Measurements from ENCODE around the gene KANSL1. TPM values are rescaled to one million over a fixed set of nuclear protein-coding genes. Genes with fewer than 3 reads are reported as not detected.

KANSL1 gene
- polyA plus RNA-seq, 1 of the 3 experiments (the other 2 are of a cell fraction), result 10.0 TPM

DNA sequence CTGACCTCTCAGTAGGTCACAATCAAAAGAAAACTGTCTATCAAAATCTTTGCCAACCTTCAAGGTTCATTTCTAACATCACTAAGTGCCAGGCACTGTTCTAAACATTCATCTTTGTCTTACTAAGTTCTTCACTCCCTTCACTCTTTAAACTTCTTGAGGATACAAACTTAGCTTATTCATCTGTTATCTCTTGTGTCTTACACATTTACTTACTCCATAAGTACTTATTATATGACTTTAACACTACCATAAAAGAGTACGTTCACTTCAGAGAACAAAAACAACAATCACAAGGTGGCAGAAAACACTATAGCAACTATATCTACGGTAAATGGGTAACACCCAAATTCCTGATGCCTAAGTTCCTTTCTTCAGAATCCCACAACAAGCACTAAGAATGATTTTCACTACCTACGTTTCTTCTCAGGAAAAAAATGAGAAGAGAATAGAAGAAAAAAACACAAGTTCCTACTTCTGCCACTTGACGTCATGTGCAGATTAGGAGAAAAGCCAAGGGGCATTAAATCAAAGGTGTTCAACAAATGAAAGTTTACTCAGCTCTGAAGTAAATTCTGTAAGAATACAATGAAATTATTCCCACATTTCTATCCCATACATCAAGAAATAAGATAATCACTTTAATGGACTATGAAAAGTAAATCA is 29.2 kb downstream of the KANSL1 start:
- Histone ChIP-seq H3K4me3 (ENCODE audit: low read depth in 2 of 2, low read length in 1 of 2) (no peak overlapping the region), H3F3A (replicated peaks; ENCODE audit: insufficient read depth) (peaks cover 20% of the 10 kb centered on the region), H3K4me2 (no peak overlapping the region), H3K9me3 (no peaks in the 10 kb centered on the region), H3K9me2 (no peaks in the 10 kb centered on the region), H3K4me1 (ENCODE audit: control insufficient read depth in 1 of 2, insufficient read depth in 2 of 2, low read depth in 1 of 2, low read length in 1 of 2) (peaks cover 5 to 21% of the 10 kb centered on the region in 2 experiments; a peak in 3 of 4 replicates), H2AFZ (ENCODE audit: low read depth) (no peak overlapping the region), H3K9ac (no peak overlapping the region), H3K36me3 (replicated peaks in 1 of 2; ENCODE audit: control insufficient read depth in 1 of 2, insufficient read depth in 2 of 2, low read length in 1 of 2) (peaks cover 13 to 42% of the 10 kb centered on the region in 2 experiments), H4K20me1 (ENCODE audit: insufficient read depth) (peaks cover 100% of the 10 kb centered on the region), H3K79me2 (ENCODE audit: insufficient read depth) (peaks cover 100% of the 10 kb centered on the region), H3K27me3 (ENCODE audit: insufficient read depth) (no peaks in the 10 kb centered on the region), H3K27ac (ENCODE audit: low read depth in 2 of 2, low read length in 1 of 2) (no peak overlapping the region)
- DNase-seq, result no peak
- ChIA-PET POLR2A (no interaction called here), CTCF (interaction anchor here (0.8 to 2.1 kb wide), 8 partner anchors 12 to 162 kb away, joined by 3 to 10 read pairs (median 4); partner anchors contain the start of gene KANSL1)
- WGBS (ENCODE audit: low lambda C conversion rate), result 97% methylated on average over 4 of the region's 4 CpGs
- TF ChIP-seq SIN3A (IDR thresholded peaks at IDR 0.05; ENCODE audit: borderline replicate concordance, low read depth, low read length), result no peak
- no peak for TF ChIP-seq ELF1 (IDR thresholded peaks at IDR 0.05)
- TF ChIP-seq, protein P1, sequence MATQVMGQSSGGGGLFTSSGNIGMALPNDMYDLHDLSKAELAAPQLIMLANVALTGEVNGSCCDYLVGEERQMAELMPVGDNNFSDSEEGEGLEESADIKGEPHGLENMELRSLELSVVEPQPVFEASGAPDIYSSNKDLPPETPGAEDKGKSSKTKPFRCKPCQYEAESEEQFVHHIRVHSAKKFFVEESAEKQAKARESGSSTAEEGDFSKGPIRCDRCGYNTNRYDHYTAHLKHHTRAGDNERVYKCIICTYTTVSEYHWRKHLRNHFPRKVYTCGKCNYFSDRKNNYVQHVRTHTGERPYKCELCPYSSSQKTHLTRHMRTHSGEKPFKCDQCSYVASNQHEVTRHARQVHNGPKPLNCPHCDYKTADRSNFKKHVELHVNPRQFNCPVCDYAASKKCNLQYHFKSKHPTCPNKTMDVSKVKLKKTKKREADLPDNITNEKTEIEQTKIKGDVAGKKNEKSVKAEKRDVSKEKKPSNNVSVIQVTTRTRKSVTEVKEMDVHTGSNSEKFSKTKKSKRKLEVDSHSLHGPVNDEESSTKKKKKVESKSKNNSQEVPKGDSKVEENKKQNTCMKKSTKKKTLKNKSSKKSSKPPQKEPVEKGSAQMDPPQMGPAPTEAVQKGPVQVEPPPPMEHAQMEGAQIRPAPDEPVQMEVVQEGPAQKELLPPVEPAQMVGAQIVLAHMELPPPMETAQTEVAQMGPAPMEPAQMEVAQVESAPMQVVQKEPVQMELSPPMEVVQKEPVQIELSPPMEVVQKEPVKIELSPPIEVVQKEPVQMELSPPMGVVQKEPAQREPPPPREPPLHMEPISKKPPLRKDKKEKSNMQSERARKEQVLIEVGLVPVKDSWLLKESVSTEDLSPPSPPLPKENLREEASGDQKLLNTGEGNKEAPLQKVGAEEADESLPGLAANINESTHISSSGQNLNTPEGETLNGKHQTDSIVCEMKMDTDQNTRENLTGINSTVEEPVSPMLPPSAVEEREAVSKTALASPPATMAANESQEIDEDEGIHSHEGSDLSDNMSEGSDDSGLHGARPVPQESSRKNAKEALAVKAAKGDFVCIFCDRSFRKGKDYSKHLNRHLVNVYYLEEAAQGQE (IDR thresholded peaks at IDR 0.05; ENCODE audit: low read depth, low read length), result no peak
- no peak for TF ChIP-seq RXRA (IDR thresholded peaks at IDR 0.05; ENCODE audit: borderline replicate concordance, low read depth)
- TF ChIP-seq FOXJ3 (CRISPR knock-in tag; IDR thresholded peaks at IDR 0.05), result no peak
- TF ChIP-seq, protein P2, sequence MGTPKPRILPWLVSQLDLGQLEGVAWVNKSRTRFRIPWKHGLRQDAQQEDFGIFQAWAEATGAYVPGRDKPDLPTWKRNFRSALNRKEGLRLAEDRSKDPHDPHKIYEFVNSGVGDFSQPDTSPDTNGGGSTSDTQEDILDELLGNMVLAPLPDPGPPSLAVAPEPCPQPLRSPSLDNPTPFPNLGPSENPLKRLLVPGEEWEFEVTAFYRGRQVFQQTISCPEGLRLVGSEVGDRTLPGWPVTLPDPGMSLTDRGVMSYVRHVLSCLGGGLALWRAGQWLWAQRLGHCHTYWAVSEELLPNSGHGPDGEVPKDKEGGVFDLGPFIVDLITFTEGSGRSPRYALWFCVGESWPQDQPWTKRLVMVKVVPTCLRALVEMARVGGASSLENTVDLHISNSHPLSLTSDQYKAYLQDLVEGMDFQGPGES (IDR thresholded peaks at IDR 0.05; ENCODE audit: low read depth, low read length), result no peak
- TF ChIP-seq, protein P3, sequence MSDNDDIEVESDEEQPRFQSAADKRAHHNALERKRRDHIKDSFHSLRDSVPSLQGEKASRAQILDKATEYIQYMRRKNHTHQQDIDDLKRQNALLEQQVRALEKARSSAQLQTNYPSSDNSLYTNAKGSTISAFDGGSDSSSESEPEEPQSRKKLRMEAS (IDR thresholded peaks at IDR 0.05; ENCODE audit: low read depth), result no peak
- TF ChIP-seq NRF1 (IDR thresholded peaks at IDR 0.05; ENCODE audit: low read depth, low read length), result no peak
- no peak for TF ChIP-seq EZH2phosphoT487 (IDR thresholded peaks at IDR 0.05; ENCODE audit: borderline replicate concordance, low read depth)

DNA sequence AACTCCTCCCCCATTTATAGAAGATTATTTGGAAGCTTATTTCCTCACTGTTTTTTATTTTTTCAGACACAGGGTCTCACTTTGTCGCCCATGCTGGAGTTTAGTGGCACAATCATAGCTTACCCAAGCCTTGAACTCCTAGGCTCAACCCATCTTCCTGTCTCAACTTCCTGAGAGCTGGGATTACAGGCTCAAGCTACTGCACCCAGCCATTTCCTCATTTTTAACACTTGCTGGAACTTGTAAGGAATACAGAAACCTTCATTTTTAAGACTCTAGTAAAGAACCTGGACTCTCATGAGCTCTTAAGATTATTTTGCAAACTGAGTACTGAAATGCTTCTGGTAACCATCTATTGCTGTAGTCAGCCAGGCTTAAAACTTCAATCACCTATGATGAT is 29.9 kb downstream of the KANSL1 start:
- no peaks in the 10 kb centered on the region for H3K27me3 ChIP-seq (ENCODE audit: insufficient read depth)
- WGBS (ENCODE audit: low lambda C conversion rate), result 91% methylated on average over 1 of the region's 1 CpG
- peaks cover 20% of the 10 kb centered on the region for H3F3A ChIP-seq (replicated peaks; ENCODE audit: insufficient read depth)
- H3K9ac ChIP-seq, result no peak overlapping the region
- H3K36me3 ChIP-seq (replicated peaks in 1 of 2; ENCODE audit: control insufficient read depth in 1 of 2, insufficient read depth in 2 of 2, low read length in 1 of 2), result peaks cover 6 to 35% of the 10 kb centered on the region in 2 experiments
- H3K4me2 ChIP-seq, result no peak overlapping the region
- H3K9me2 ChIP-seq, result no peaks in the 10 kb centered on the region
- no peak overlapping the region for H3K27ac ChIP-seq (ENCODE audit: low read depth in 2 of 2, low read length in 1 of 2)
- H2AFZ ChIP-seq (ENCODE audit: low read depth), result no peak overlapping the region
- no peaks in the 10 kb centered on the region for H3K9me3 ChIP-seq
- H4K20me1 ChIP-seq (ENCODE audit: insufficient read depth), result peaks cover 100% of the 10 kb centered on the region
- peaks cover 100% of the 10 kb centered on the region for H3K79me2 ChIP-seq (ENCODE audit: insufficient read depth)
- POLR2A ChIA-PET, result interaction anchor here (0.8 kb wide), 1 partner anchor 164 kb away, joined by 3 read pairs; the partner anchor contains the start of gene STH
- TF ChIP-seq CHD2 (IDR thresholded peaks at IDR 0.05; ENCODE audit: low read length, partially characterized antibody) (no peak), TEAD4 (IDR thresholded peaks at IDR 0.05; ENCODE audit: borderline replicate concordance, insufficient read depth) (no peak), ELF1 (IDR thresholded peaks at IDR 0.05) (no peak), TCF12 (IDR thresholded peaks at IDR 0.05) (no peak), FOXM1 (IDR thresholded peaks at IDR 0.05; ENCODE audit: low read depth) (no peak), FOXJ3 (CRISPR knock-in tag; IDR thresholded peaks at IDR 0.05) (no peak), RFX5 (IDR thresholded peaks at IDR 0.05; ENCODE audit: low read length) (no peak)
- TF ChIP-seq, protein P4, sequence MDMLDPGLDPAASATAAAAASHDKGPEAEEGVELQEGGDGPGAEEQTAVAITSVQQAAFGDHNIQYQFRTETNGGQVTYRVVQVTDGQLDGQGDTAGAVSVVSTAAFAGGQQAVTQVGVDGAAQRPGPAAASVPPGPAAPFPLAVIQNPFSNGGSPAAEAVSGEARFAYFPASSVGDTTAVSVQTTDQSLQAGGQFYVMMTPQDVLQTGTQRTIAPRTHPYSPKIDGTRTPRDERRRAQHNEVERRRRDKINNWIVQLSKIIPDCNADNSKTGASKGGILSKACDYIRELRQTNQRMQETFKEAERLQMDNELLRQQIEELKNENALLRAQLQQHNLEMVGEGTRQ (IDR thresholded peaks at IDR 0.05; ENCODE audit: borderline replicate concordance, low read depth, low read length), result no peak
- TF ChIP-seq, protein P5, sequence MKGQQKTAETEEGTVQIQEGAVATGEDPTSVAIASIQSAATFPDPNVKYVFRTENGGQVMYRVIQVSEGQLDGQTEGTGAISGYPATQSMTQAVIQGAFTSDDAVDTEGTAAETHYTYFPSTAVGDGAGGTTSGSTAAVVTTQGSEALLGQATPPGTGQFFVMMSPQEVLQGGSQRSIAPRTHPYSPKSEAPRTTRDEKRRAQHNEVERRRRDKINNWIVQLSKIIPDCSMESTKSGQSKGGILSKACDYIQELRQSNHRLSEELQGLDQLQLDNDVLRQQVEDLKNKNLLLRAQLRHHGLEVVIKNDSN (IDR thresholded peaks at IDR 0.05; ENCODE audit: borderline replicate concordance, low read depth), result no peak
- CTCF ChIA-PET, result interaction anchor here (1.0 to 2.1 kb wide), 7 partner anchors 11 to 125 kb away, joined by 3 to 10 read pairs (median 4); no protein-coding TSS in a partner anchor
- no peak for DNase-seq
- H3K4me1 ChIP-seq (ENCODE audit: control insufficient read depth in 1 of 2, insufficient read depth in 2 of 2, low read depth in 1 of 2, low read length in 1 of 2), result peaks cover 8 to 23% of the 10 kb centered on the region in 2 experiments; a peak in 3 of 4 replicates
- H3K4me3 ChIP-seq (ENCODE audit: low read depth in 2 of 2, low read length in 1 of 2), result no peak overlapping the region
